Astrocyte (in vitro differentiated cells and primary cell): ENCODE measurements around the gene PRDM8. TPM values are rescaled to one million over a fixed set of nuclear protein-coding genes. Genes with fewer than 3 reads are reported as not detected.

Source experiments
- DNase-seq: peaks from one replicate; pipeline ENCODE4 v3.0.0-alpha.2; 2010; ENCODE audit warnings: low read depth
- FAIRE-seq: peaks from 2 replicates; lab custom pipeline; 2011; peaks lifted over from hg19 to GRCh38; lab: Jason Lieb, UNC
- H2AFZ ChIP-seq: 2 replicates; pipeline ENCODE4 v1.6.0; 2012; ENCODE audit warnings: low read depth, low read length, inconsistent platforms
- H3K27ac ChIP-seq: 2 replicates; pipeline ENCODE4 v1.5.1; 2011; ENCODE audit warnings: low read depth, low read length, inconsistent platforms
- H3K27me3 ChIP-seq: 2 replicates; pipeline ENCODE4 v1.6.0; 2011; ENCODE audit warnings: low read length, inconsistent platforms; ENCODE audit not compliant: insufficient read depth
- H3K36me3 ChIP-seq: 2 replicates; pipeline ENCODE4 v1.5.1; 2011; ENCODE audit warnings: low read length, inconsistent platforms; ENCODE audit not compliant: insufficient read depth
- H3K4me1 ChIP-seq: 2 replicates; pipeline ENCODE4 v1.5.1; 2011; ENCODE audit warnings: low read length, inconsistent platforms; ENCODE audit not compliant: insufficient read depth
- H3K4me2 ChIP-seq: 2 replicates; pipeline ENCODE4 v1.6.0; 2012; ENCODE audit warnings: low read length, inconsistent platforms
- H3K4me3 ChIP-seq: 2 replicates; pipeline ENCODE4 v1.5.1; 2011; ENCODE audit warnings: low read depth, mild to moderate bottlenecking, low read length, inconsistent platforms; ENCODE audit not compliant: insufficient read depth
- H3K79me2 ChIP-seq: 2 replicates; pipeline ENCODE4 v1.6.0; 2012; ENCODE audit warnings: mild to moderate bottlenecking, low read length, inconsistent platforms; ENCODE audit not compliant: insufficient read depth
- H3K9ac ChIP-seq: 2 replicates; pipeline ENCODE4 v1.6.0; 2012; ENCODE audit warnings: mild to moderate bottlenecking, low read length, inconsistent platforms
- H3K9me3 ChIP-seq: 2 replicates; pipeline ENCODE4 v1.5.1; 2012; ENCODE audit warnings: low read depth, mild to moderate bottlenecking, low read length, inconsistent platforms; ENCODE audit not compliant: insufficient read depth
- H4K20me1 ChIP-seq: 2 replicates; pipeline ENCODE4 v1.6.0; 2012; ENCODE audit warnings: low read length, inconsistent platforms; ENCODE audit not compliant: insufficient read depth
- H3K27ac Mint-ChIP-seq: one replicate; pipeline ENCODE4 v1.8.0; 2021; ENCODE audit warnings: mild to moderate bottlenecking, mixed read lengths; ENCODE audit not compliant: unreplicated experiment
- H3K27me3 Mint-ChIP-seq: one replicate; pipeline ENCODE4 v1.8.0; 2021; ENCODE audit warnings: low read depth, mixed read lengths; ENCODE audit not compliant: unreplicated experiment
- H3K36me3 Mint-ChIP-seq: one replicate; pipeline ENCODE4 v1.8.0; 2021; ENCODE audit warnings: low read depth, mixed read lengths; ENCODE audit not compliant: unreplicated experiment
- H3K4me1 Mint-ChIP-seq: one replicate; pipeline ENCODE4 v1.8.0; 2021; ENCODE audit warnings: low read depth, mixed read lengths; ENCODE audit not compliant: unreplicated experiment
- H3K4me3 Mint-ChIP-seq: one replicate; pipeline ENCODE4 v1.8.0; 2021; ENCODE audit warnings: mild to moderate bottlenecking, moderate library complexity, mixed read lengths; ENCODE audit not compliant: unreplicated experiment
- H3K9me3 Mint-ChIP-seq: one replicate; pipeline ENCODE4 v1.8.0; 2021; ENCODE audit warnings: mild to moderate bottlenecking, mixed read lengths; ENCODE audit not compliant: unreplicated experiment
- CTCF ChIP-seq: IDR thresholded peaks from 2 replicates; pipeline ENCODE4 v1.5.1; 2011; ENCODE audit warnings: low read depth, mild to moderate bottlenecking, inconsistent platforms, low read length, moderate library complexity; ENCODE audit not compliant: insufficient read depth
- EZH2 ChIP-seq: IDR thresholded peaks from 2 replicates; pipeline ENCODE4 v1.6.1; 2012; ENCODE audit warnings: mild to moderate bottlenecking, low read length, inconsistent platforms; ENCODE audit not compliant: insufficient read depth
- total RNA-seq: library from RNA; stranded (reverse); gene quantifications from 2 replicates; pipeline ENCODE4 v1.2.1, GENCODE V29; 2021

Gene PRDM8
- total RNA-seq, 1 donor from 2014 or later = 0.25 TPM

- Histone ChIP-seq H3K4me1 (no peaks in the 10 kb centered on the region), H3K36me3 (no peaks in the 10 kb centered on the region), H2AFZ (no peak overlapping the region), H3K4me3 (no peak overlapping the region), H4K20me1 (no peaks in the 10 kb centered on the region), H3K27me3 (no peaks in the 10 kb centered on the region), H3K4me2 (no peak overlapping the region), H3K27ac (no peak overlapping the region), H3K79me2 (no peaks in the 10 kb centered on the region), H3K9me3 (no peaks in the 10 kb centered on the region), H3K9ac (no peak overlapping the region)
- Mint-ChIP-seq H3K36me3 (no peaks in the 10 kb centered on the region), H3K4me1 (no peaks in the 10 kb centered on the region), H3K27me3 (no peaks in the 10 kb centered on the region), H3K4me3 (no peak overlapping the region), H3K9me3 (peaks cover 4% of the 10 kb centered on the region), H3K27ac (no peak overlapping the region)
- FAIRE-seq = no peak
- DNase-seq = no peak
- TF ChIP-seq CTCF (no peak), EZH2 (no peak)
These were observed 51.8 kb downstream of the PRDM8 start for GRCh38 chr4:80249144-80249543.

- peaks cover 7% of the 10 kb centered on the region for H3K27me3 Mint-ChIP-seq
These were observed 55.1 kb downstream of the PRDM8 start for GRCh38 chr4:80252427-80252826.

More at GRCh38 chr4:80252427-80252826, 55.1 kb downstream of the PRDM8 start:
- no peak overlapping the region for H3K27ac Mint-ChIP-seq
- no peaks in the 10 kb centered on the region for H3K4me1 Mint-ChIP-seq
- TF ChIP-seq CTCF (no peak), EZH2 (no peak)
- no peaks in the 10 kb centered on the region for H3K9me3 Mint-ChIP-seq
- FAIRE-seq (no peak), DNase-seq (no peak)
- no peak overlapping the region for H3K27ac ChIP-seq
- no peaks in the 10 kb centered on the region for H3K4me1 ChIP-seq
- H3K9ac ChIP-seq = no peak overlapping the region
- no peaks in the 10 kb centered on the region for H3K27me3 ChIP-seq
- H3K4me3 Mint-ChIP-seq = no peak overlapping the region
- no peak overlapping the region for H3K4me3 ChIP-seq
- H3K79me2 ChIP-seq = no peaks in the 10 kb centered on the region
- no peaks in the 10 kb centered on the region for H3K9me3 ChIP-seq
- H2AFZ ChIP-seq = no peak overlapping the region
- no peak overlapping the region for H3K4me2 ChIP-seq
- no peaks in the 10 kb centered on the region for H3K36me3 Mint-ChIP-seq
- H3K36me3 ChIP-seq = no peaks in the 10 kb centered on the region
- no peaks in the 10 kb centered on the region for H4K20me1 ChIP-seq
